Activated naive CD8-positive, alpha-beta T cell treated with anti-CD3 and anti-CD28 coated beads, Interleukin-2, amount 50 U/mL, for 24 hours (primary cell): ENCODE results near the gene PRICKLE1.

ENCODE experiments used
- ATAC-seq: fragments of 150-1000 bp; cut with Tn5 transposase; one replicate; pipeline ENCODE4 v1.10.0; 2021
- DNase-seq: peaks from one replicate; pipeline ENCODE4 v3.0.0; 2021
- H3K27ac Mint-ChIP-seq: one replicate; pipeline ENCODE4 v1.8.0; 2021; ENCODE audit warnings: mild to moderate bottlenecking, mixed read lengths
- H3K27me3 Mint-ChIP-seq: one replicate; pipeline ENCODE4 v1.8.0; 2021; ENCODE audit warnings: mixed read lengths
- H3K36me3 Mint-ChIP-seq: one replicate; pipeline ENCODE4 v1.8.0; 2021; ENCODE audit warnings: low read depth, mixed read lengths
- H3K4me1 Mint-ChIP-seq: one replicate; pipeline ENCODE4 v1.8.0; 2021; ENCODE audit warnings: mixed read lengths
- H3K4me3 Mint-ChIP-seq: one replicate; pipeline ENCODE4 v1.8.0; 2021; ENCODE audit warnings: mild to moderate bottlenecking, moderate library complexity, mixed read lengths
- H3K9me3 Mint-ChIP-seq: one replicate; pipeline ENCODE4 v1.8.0; 2021; ENCODE audit warnings: mixed read lengths

The PRICKLE1 gene

DNA sequence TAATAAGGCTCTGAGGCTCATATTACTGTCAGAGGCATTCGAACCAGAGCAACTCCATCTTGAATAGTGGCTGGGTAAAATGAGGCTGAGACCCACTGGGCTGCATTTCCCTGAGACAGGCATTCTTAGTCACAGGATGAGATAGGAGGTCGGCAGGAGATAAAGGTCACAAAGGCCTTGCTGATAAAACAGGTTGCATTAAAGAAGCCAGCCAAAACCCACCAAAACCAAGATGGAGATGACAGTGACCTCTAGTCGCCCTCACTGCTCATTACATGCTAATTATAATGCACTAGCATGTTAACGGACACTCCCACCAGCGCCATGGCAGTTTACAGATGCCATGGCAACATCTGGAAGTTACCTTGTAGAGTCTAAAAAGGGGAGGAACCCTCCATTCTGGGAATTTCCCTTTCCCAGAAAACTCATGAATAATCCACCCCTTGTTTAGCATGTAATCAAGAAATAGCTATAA, 18.1 kb upstream of the PRICKLE1 start:
- no peak for ATAC-seq
- Mint-ChIP-seq H3K36me3 (no peaks in the 10 kb centered on the region), H3K27ac (no peak overlapping the region), H3K4me1 (no peaks in the 10 kb centered on the region), H3K4me3 (no peak overlapping the region), H3K27me3 (no peaks in the 10 kb centered on the region), H3K9me3 (no peaks in the 10 kb centered on the region)
- DNase-seq = no peak

DNA sequence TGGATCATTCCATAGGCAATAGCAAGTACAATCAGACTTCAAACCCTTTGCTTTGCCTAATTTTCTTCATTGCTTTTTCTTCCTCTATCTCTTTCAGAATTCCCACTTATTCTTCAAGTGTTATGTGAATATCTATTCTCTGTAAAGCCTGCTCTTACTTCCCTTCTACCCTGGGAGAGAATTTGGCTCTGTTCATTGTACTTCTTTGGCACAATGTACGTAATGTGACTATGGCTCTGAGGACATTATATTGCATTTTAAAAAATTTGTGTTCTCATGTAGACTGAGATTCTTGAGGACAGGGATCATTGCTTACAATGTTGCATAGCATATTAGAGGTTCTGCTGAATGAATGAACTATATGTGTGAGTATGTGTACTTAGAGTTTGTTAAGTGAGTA, 16.9 kb upstream of the PRICKLE1 start:
- DNase-seq = no peak
- no peak overlapping the region for H3K4me3 Mint-ChIP-seq
- no peaks in the 10 kb centered on the region for H3K9me3 Mint-ChIP-seq
- ATAC-seq = no peak
- no peak overlapping the region for H3K27ac Mint-ChIP-seq
- no peaks in the 10 kb centered on the region for H3K27me3 Mint-ChIP-seq
- no peaks in the 10 kb centered on the region for H3K4me1 Mint-ChIP-seq
- H3K36me3 Mint-ChIP-seq = no peaks in the 10 kb centered on the region

DNA sequence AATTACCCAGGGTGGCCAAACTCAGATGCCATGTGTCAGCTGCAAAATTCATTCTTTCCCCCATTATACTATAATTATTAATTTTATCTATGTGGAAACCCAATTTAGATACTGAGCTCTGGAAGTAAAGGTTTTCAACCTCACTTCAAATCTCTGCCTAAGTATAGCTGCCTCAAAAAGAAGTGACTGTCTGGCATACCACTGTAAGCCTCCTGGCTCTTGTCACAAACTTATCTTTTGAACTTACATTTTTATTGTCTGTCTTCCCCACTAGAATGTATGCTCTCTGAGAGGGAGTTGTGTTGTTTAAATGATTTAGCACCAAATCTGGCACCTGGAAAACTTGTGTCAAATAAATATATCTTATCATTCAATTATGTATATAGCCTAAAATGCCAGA, 16.1 kb upstream of the PRICKLE1 start:
- ATAC-seq = no peak
- Mint-ChIP-seq H3K4me1 (no peaks in the 10 kb centered on the region), H3K27me3 (no peaks in the 10 kb centered on the region), H3K9me3 (no peaks in the 10 kb centered on the region), H3K27ac (no peak overlapping the region), H3K36me3 (no peaks in the 10 kb centered on the region), H3K4me3 (no peak overlapping the region)
- DNase-seq = no peak

DNA sequence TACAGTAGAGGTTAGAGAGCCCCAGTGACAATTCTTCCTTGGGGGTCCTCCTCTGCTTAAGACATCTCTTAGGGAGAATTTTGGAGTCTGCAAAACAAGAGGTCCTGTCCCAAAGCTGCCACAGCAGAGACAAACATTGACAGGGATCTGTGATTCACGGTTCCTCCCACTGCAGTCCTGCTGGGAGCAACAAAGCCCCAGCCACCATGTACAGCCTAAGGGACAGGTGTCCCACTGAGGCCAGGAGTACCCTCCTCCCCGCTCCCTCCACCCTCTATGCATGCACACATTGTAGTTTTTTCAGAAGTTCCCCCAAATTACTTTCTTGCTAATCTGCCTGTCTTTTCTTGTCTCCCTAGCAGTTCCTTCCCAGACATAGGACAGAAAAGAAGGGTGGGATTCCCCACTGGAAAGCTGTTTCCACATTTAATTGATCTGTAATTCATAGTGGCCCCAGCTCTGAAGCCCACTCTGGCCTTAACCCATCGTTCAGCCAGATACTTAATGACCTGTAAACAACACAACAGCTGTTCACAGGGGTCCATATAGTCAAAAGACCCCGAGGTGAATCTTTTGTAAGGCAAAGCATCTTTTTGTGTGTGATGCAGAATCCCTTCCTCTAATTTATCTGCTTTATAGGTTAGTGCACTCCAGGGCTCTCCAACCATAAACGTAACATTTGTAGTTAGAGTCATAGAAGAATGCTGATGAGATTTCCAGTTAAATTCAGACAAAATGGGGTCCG, 13.9 kb upstream of the PRICKLE1 start:
- Mint-ChIP-seq H3K4me1 (no peaks in the 10 kb centered on the region), H3K9me3 (no peaks in the 10 kb centered on the region), H3K27me3 (peaks cover 5% of the 10 kb centered on the region), H3K36me3 (no peaks in the 10 kb centered on the region), H3K27ac (no peak overlapping the region), H3K4me3 (no peak overlapping the region)
- no peak for ATAC-seq
- DNase-seq = no peak

DNA sequence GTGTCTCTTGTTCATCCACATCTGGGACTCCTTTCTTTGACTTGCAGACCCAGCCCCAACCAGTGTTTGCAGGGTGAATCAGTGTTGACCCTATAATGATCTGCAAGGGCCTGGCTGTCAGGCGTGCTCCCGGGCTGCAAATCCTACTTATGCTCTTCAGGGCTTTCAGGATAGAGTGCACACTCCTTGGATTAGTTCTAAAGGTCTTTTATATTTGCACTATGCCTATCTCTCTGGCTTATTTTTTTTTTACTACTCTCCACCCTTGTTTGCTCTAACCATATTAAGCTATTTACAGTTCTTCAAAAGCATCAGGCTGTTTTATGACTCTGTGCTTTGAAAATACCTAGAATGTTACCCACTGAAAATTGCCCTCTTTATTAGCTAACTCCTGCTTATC, 4.3 kb upstream of the PRICKLE1 start:
- Mint-ChIP-seq H3K4me3 (no peak overlapping the region), H3K36me3 (no peaks in the 10 kb centered on the region), H3K9me3 (no peaks in the 10 kb centered on the region), H3K27ac (no peak overlapping the region), H3K4me1 (peaks cover 11% of the 10 kb centered on the region), H3K27me3 (peaks cover 52% of the 10 kb centered on the region)
- ATAC-seq (no peak), DNase-seq (no peak)

DNA sequence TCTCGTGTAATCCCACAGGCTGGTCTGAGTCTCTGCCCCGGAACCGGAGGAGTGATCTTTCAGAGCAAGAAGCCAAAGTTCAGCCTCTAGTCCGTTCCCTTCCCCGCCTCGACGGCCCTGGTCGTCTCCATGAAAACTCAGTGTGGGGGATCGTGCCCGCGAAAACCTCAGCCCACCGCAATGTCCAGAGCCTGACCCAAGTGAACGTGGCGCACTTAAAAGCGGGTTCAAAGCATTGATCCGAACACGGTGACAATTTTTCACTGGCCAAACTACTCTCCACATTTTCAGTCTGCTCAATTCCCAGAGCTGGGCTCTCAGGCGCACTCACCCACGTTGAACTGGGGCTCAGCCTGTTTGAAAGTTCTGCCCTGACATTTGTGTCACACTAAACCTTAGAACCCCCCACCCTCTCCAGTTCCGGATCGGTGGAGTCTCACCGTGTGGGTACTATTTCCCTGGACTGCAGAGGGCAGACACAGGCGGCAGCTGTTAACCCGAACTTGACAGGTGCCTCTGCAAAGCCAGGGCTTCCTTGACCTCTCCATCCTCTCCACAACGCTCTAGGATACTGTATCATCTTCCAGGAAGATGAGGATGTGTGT, 886 bp upstream of the PRICKLE1 start:
- peaks cover 61% of the 10 kb centered on the region for H3K27me3 Mint-ChIP-seq

DNA sequence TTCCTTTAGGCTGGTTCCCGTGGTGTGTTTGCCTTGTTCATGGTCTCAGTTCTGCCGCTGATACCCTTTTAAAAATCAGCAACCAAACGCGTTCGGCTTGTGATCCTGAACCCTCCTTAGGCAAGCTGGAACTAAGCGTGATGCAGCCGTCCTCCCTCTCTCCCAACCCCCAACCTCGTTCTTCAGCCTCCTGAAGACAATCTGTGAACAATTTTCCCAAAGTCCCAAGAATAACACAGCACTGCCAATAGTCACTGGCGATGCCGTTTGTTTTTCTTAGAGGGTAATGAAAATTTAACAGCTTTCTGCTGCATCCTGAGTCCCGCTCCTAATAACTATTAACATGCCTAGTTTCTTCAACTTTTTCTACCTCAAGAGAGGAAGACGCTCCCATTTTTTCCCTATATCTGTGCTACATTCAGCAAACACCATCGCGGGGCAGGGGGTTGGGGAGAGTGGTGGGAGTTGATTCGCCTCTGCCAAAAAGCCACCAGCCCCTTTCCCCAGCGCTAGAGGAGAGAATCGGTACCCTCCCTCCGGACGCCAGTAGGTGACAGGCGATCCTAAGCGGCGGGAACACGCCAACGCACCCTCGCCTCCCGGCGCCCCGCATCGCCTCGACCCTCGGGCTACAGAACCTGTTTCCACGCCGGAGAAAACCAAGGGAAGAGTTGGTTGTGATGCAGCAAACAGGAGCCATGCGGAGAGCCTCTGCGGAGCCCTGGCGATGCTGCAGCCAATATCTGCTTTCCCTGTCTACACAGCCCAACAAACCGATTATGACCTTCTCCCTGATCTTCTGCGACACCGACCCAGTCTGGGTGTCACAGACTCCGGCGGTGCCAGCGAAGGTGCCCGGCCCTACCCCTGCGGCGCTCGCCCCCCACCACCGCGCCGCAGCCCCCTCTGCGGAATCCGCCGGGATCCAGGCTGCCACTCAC, 752 bp downstream of the PRICKLE1 start:
- ATAC-seq (peak; percentile 31), DNase-seq (peak; percentile 12)
- H3K4me1 Mint-ChIP-seq = peaks cover 15% of the 10 kb centered on the region
- no peaks in the 10 kb centered on the region for H3K9me3 Mint-ChIP-seq
- H3K36me3 Mint-ChIP-seq = no peaks in the 10 kb centered on the region
- H3K4me3 Mint-ChIP-seq = peak overlapping the region; percentile 42
- no peak overlapping the region for H3K27ac Mint-ChIP-seq
- peaks cover 63% of the 10 kb centered on the region for H3K27me3 Mint-ChIP-seq

More for the DNA sequence above, 886 bp upstream of the PRICKLE1 start:
- no peaks in the 10 kb centered on the region for H3K9me3 Mint-ChIP-seq
- ATAC-seq = no peak
- peaks cover 15% of the 10 kb centered on the region for H3K4me1 Mint-ChIP-seq
- no peak overlapping the region for H3K27ac Mint-ChIP-seq
- H3K36me3 Mint-ChIP-seq = no peaks in the 10 kb centered on the region
- DNase-seq = peak; percentile 2
- H3K4me3 Mint-ChIP-seq = peak overlapping the region; percentile 64

DNA sequence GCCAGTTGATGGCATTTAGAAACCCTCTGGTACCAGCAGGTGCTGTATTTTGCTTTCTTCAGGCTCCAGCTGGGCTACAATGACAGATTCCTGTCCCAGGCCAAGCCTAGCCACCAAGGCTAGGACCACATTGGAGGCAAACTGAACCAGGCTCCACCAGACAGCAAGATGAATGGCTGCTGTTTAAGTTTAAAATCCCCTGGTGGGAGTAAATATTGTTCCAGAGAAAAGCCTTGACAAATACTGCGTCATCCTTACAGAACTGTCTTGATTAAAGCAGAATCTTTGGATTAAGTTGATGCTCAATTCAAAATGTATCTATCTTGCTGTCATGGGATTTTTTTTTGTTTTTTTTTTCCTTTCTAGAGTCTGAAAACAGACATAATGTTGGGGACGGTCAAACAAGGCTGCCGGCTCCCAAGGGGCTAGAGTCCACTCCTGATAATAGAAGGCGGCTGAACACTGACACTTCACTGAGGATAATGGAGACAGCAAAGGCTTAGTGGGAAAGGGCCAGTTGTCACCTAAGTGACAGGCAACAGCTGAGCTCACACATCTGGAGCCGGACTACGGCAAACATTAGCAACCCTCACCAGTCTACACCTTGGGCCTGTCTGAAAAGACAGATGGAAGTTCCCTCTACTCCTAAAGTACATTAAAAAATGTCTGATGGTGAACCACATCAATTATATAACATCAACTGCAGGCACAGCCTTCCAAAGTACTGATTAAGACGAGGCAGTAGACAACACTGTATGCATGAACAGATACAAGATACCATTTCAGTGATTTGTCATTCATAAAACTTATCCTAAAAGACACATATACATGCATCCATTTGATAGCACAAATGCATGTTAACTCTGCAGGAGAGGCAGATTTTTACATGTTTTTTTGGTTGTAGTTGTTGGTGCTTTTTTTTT, 1.7 kb downstream of the PRICKLE1 start:
- H3K36me3 Mint-ChIP-seq = no peaks in the 10 kb centered on the region
- H3K4me1 Mint-ChIP-seq = peaks cover 15% of the 10 kb centered on the region
- DNase-seq (no peak), ATAC-seq (no peak)
- H3K9me3 Mint-ChIP-seq = no peaks in the 10 kb centered on the region
- no peak overlapping the region for H3K4me3 Mint-ChIP-seq
- peaks cover 58% of the 10 kb centered on the region for H3K27me3 Mint-ChIP-seq
- no peak overlapping the region for H3K27ac Mint-ChIP-seq

DNA sequence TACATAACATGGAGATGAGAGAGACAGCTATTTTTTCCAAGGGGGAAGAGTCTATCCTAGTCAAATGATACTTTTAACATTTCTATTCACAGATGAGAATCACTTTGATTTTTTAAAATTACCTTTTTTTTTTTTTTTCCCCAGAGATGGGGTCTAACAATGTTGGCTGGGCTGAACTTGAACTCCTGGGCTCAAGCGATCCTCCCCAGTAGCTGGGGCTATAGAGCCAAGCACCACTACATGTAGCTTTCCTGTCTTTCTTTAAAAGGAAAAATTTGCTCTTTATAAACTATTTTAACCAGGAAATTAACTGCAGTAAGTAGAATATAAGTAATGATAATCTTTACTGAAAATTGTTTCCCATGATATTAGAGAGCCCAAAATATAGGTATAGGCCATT, 3.3 kb downstream of the PRICKLE1 start:
- Mint-ChIP-seq H3K27me3 (peaks cover 48% of the 10 kb centered on the region), H3K9me3 (no peaks in the 10 kb centered on the region), H3K27ac (no peak overlapping the region), H3K4me3 (no peak overlapping the region), H3K36me3 (no peaks in the 10 kb centered on the region), H3K4me1 (peaks cover 15% of the 10 kb centered on the region)
- DNase-seq (no peak), ATAC-seq (no peak)

DNA sequence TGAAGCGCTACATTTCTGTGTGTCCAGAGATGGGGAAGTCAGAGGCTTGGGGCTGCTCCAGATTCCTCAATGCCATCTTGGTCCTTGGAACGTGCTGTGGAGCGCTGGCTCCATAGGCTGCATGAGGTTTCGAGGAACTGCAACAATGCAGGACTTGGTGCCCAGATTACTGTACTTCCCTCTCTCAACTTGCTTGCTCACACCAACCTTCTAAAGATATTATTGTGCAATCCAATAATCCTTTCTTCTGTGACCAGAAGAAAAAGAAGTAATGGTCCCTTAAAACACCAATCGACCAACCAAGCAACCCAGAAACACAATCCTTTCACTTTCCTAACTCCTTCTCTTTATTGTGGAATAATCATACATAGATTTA, 3.7 kb downstream of the PRICKLE1 start:
- Mint-ChIP-seq H3K36me3 (no peaks in the 10 kb centered on the region), H3K27me3 (peaks cover 45% of the 10 kb centered on the region), H3K4me3 (no peak overlapping the region)

DNA sequence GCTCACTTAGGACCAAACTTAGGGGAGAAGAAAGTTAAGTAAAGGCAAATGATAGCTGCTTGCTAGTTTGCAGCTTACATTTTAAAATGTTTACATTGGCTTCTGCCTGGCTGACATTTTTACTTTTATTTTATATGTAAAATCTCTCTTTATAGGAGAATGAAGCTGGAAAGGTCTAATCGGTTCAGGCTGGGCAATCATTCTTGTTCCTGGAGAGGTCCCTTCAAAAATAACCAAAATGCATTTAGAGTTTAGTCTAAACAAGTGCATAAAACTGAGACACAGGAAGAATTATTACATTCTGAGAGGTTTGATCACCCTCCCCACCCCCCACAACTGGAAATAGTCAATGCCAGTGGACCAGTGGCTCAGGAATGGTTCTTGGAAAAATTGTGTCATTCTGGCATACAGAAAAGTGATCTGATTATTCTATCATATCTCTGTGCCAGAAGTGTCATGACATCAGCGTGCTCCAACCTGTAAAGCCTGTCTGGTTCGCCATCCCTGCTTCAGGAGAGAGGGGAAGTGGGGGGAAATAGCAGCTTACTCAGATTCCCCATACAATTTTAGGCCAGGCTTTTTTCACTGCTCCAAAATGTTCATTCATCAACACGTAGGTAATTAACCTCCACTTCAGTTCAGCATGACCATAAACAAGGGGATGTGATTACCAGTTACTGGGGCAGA, 4.2 kb downstream of the PRICKLE1 start:
- ATAC-seq (no peak), DNase-seq (no peak)
- no peak overlapping the region for H3K27ac Mint-ChIP-seq
- H3K36me3 Mint-ChIP-seq = no peaks in the 10 kb centered on the region
- no peaks in the 10 kb centered on the region for H3K9me3 Mint-ChIP-seq
- H3K4me1 Mint-ChIP-seq = peaks cover 10% of the 10 kb centered on the region
- peaks cover 43% of the 10 kb centered on the region for H3K27me3 Mint-ChIP-seq
- no peak overlapping the region for H3K4me3 Mint-ChIP-seq

More for the DNA sequence above, 3.7 kb downstream of the PRICKLE1 start:
- DNase-seq (no peak), ATAC-seq (no peak)
- Mint-ChIP-seq H3K27ac (no peak overlapping the region), H3K4me1 (peaks cover 15% of the 10 kb centered on the region), H3K9me3 (no peaks in the 10 kb centered on the region)

DNA sequence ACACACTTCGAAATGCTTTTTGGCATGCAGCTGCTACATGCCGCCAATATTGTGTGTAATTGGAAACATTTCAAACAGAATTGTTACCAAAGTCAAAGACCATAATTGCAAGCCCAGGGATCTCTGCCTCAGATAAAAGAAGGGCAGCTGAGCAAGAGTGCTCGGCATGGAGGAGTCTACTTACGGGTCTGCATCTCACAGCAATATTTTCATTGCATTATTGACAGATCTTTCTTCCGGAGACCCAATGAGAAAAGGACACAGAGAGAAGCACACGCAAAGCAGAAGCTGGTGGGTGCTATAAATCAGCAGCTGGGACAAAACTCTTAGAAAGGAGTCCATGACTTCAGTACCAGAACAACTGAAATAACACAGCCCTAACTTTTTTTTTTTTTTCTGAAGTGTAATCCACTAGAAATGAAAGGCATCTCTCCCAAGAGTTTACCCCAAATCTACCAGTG, 4.9 kb downstream of the PRICKLE1 start:
- ATAC-seq (no peak), DNase-seq (no peak)
- Mint-ChIP-seq H3K27me3 (peaks cover 38% of the 10 kb centered on the region), H3K4me3 (no peak overlapping the region), H3K36me3 (no peaks in the 10 kb centered on the region), H3K9me3 (no peaks in the 10 kb centered on the region), H3K4me1 (peaks cover 7% of the 10 kb centered on the region), H3K27ac (no peak overlapping the region)

DNA sequence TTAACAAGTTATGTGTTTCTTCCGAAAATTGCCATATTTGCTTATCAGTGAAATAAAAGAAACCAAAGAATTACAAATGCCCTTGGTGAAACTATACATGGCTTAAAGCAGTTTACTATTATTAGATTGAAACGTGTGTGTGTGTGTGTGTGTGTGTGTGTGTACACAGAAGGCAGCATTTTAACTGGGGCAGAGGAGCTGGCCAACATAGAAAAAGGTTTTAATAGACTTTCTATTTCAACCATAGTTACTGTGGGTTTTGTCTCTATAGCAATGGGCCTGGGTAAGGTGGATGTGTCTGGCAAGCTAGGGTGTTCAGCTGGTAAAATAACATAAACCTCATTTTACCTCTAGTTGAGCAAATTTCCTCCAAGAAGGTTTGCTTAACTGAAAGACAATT, 6.5 kb downstream of the PRICKLE1 start:
- peaks cover 32% of the 10 kb centered on the region for H3K27me3 Mint-ChIP-seq
- H3K4me3 Mint-ChIP-seq = no peak overlapping the region
- H3K9me3 Mint-ChIP-seq = no peaks in the 10 kb centered on the region
- H3K27ac Mint-ChIP-seq = no peak overlapping the region
- no peaks in the 10 kb centered on the region for H3K36me3 Mint-ChIP-seq
- no peak for DNase-seq
- no peak for ATAC-seq
- no peaks in the 10 kb centered on the region for H3K4me1 Mint-ChIP-seq
